TTC549 (cell line): Measurements from ENCODE around the gene ADAP1.

Source experiments
- FAIRE-seq: peaks from 2 replicates; lab custom pipeline; 2012; peaks lifted over from hg19 to GRCh38; lab: Jason Lieb, UNC

ADAP1 gene

DNA sequence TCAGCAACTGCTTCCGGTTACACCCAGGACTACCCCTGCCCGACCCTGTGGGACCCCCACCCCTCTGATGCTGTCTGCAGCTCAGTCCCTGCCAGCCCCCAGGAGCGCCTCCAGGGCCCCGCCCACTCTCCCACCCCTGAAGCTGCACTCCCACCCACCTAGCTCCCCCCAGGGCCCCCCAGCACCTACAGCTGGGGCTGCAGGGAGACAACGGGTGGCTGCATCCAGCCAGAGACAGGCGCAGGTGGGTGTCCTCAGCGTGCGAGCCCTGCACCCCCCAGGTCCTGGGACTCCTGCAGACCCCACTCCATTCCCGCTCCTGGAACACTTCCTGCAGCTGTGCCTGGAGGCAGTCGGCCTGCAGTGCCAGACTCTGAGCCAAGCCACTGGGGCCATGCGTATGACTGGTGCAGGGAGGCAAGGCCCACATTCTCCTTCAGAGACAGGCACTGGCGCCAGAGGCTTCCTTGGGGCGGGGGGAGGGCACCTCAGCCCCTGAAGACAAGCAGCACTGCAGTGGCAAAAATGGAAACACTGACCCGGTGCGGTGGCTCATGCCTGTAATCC, 34.6 kb upstream of the ADAP1 start:
- FAIRE-seq: no peak

- FAIRE-seq: no peak
Measured at GRCh38 chr7:988426-988911, 34.0 kb upstream of the ADAP1 start.

DNA sequence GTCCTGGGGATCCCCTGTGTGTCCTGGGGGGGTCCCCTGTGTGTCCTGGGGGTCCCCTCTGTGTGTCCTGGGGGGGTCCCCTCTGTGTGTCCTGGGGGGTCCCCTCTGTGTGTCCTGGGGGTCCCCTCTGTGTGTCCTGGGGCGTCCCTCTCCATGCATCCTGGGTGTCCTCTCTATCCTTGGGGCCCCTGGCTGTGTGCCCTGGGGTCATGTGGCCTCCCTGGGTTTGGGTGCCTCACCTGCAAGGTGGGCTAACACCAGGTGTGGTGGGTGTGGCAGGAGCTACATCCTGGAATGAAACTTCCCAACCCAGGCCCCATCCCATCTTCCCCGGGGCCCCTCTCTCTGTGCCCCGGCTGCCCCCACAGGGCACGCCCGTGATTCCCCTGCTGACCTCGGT, 33.4 kb upstream of the ADAP1 start:
- FAIRE-seq: no peak

GRCh38 chr7:986766-987751, 32.6 kb upstream of the ADAP1 start:
- no peak for FAIRE-seq

- no peak for FAIRE-seq
Measured at GRCh38 chr7:985915-986741, 31.6 kb upstream of the ADAP1 start.

GRCh38 chr7:985127-985416, 30.6 kb upstream of the ADAP1 start:
- no peak for FAIRE-seq

DNA sequence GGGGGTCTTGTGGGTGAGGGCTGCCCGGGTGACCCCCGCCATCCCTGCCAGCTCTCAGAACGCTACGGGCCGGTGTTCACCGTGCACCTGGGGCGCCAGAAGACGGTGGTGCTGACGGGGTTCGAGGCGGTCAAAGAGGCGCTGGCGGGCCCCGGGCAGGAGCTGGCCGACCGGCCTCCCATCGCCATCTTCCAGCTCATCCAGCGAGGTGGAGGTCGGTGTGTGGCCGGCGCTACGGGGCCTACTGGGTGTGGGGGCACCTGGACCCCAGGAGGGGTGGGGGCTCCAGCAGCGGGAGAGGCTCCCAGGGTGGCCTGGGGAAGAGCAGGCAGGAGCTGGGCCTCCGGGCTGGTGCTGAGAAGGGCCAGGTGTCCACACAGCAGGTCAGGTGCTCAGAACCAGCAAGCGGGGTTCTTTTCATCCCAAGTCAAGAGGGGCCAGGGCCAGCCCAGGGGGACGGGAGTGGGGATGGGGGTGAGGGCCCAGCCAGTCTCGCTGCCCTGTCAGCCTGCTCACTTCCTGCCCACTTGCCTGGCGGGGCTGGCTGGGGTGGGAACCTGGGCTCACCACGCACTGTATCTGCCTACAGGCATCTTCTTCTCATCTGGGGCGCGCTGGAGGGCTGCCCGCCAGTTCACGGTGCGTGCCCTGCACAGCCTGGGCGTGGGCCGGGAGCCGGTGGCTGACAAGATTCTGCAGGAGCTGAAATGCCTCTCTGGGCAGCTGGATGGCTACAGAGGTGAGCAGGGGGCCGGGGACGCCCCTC, 30.1 kb upstream of the ADAP1 start:
- FAIRE-seq: no peak

DNA sequence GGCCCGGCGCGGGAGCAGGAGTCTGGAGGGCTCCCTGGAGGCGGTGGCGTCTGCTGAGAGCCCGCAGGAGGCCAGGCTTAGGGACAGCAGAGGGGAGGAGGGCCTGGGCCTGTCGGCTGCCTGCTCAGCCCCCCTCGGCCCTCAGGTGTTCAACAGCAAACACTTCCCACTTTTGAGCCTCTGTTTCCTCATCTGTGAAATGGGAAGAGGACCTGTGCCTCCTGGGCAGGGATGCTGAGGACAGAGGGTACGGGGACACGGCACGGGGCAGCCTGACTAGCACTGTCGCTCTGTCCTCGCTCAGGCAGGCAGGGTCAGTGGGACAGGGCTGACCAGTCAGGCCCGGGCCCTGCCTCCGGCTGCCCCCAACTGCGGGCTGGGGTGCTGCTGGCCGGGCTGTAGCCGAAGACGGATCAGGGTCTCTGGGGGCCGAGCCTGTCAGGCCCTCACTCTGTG, 29.2 kb upstream of the ADAP1 start:
- no peak for FAIRE-seq

- FAIRE-seq: no peak
Measured at GRCh38 chr7:983004-983615, 28.6 kb upstream of the ADAP1 start, which contains the start of gene CYP2W1. Gene CYP2W1, plus strand, starts transcription at chr7:983181. Its CDS starts 31 bp downstream, at chr7:983212.

GRCh38 chr7:982511-983003, 28.1 kb upstream of the ADAP1 start:
- no peak for FAIRE-seq

DNA sequence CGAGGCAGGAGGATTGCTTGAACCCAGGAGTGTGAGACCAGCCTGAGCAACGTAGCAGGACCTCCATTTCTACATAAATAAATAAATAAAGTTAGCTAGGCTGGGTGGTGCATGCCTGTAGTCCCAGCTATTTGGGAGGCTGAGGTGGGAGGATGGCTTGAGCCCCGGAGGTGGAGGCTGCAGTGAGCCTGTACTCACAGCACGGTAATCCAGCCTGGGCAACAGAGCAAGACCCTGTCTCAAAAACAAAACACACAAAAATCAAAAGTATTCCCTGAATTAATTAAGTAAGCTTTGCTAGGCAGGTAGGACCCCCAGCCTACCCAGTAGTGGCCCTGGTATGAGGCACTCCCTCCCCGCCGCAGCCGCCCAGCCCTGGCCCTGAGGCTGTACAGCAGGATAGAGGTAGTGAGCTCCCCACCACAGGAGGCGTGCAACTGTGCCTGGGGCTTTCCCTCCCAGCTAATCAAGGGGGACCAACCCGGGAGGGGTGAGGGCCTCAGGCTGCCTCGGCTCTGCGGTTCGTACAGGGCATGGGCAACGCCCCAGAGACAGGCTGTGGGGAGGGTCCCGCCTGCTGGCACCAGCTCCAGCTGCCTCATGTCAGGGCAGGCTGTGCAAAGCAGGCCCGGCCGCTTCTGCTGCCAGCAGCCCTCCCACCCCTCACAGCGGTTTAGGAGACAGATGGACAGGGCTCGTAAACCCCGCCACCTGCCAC, 27.5 kb upstream of the ADAP1 start:
- no peak for FAIRE-seq

DNA sequence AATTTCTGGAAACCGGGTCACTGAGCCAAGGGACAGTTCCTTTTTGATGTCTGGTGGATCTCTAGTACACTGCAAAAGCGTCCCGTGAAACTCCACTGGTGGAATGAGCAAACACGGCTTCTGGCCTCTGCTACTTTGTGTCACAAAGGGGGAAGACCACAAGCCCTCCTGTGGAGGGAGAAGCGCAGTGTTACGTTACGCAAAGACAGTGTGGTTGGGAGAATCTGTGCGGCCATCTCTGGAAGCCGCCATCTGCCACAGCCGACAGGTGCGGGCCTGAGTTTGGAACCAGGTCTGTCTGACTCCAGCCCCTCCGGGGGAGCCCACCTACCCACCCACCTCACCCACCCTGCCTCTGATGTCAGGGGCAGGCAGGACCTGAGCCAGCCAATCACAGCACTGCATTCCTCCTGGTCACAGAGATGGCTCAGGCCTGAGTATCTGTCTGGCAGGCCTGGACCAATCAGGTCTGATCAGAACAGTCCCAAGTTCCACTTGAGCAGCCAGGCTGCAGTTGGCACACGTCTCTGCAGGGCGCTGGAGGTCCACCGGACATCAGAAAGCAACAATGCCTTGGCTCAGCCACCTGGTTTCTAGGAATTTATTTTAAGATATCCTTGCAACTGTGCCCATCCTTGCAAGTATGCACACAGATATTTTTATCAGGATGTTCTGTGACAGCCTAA, 25.5 kb upstream of the ADAP1 start:
- no peak for FAIRE-seq

- FAIRE-seq: no peak
Measured at GRCh38 chr7:979151-979550, 24.7 kb upstream of the ADAP1 start.

GRCh38 chr7:978416-979091, 24.1 kb upstream of the ADAP1 start:
- no peak for FAIRE-seq

DNA sequence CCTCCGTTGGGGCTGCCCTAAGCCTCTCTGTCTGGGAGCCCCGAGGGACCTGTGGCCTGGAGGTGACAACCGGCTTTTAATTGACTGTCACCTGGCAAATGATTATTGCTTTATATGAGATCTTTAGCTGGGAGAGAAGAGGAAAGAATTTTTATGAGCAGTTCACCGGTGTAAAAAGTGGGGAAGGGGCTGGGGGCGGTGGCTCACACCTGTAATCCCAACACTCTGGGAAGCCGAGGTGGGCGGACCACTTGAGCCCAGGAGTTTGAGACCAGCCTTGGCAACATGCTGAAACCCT, 23.5 kb upstream of the ADAP1 start:
- FAIRE-seq: no peak

DNA sequence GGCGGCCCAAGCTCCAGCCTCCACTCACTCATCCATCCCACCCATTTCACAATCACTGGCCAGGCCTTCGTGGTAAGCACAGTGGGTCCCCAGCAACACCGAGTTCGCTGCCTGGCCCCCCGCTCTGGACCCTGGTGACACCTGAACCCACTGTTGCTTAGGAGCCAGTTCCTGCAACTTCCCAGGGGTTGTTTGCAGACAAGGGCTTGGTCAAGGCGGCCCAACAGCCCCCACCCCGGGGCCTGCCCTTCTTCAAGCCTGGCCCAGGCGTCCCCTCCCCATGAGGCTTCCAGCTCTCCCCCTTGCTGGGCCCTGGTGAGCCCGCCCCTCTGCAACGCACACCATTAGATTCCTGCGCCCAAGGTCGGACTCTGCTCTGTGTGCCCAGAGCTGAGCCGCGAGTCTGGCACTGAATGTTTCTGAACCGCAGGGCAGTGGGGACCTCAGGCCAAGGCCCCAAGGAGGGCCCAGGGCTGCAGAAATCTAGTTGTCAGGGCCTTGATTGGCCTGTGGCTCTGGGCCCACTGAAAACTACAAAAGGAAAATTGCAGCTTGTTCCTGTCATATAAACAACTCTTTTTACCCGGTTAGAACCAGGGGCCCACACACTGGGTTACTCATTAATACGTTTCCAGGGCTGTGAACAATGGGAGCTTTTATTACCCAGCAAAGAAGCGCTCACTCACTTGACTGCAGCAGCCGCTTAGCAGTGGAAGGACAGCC, 23.0 kb upstream of the ADAP1 start:
- no peak for FAIRE-seq

- no peak for FAIRE-seq
Measured at GRCh38 chr7:976901-977325, 22.4 kb upstream of the ADAP1 start.

DNA sequence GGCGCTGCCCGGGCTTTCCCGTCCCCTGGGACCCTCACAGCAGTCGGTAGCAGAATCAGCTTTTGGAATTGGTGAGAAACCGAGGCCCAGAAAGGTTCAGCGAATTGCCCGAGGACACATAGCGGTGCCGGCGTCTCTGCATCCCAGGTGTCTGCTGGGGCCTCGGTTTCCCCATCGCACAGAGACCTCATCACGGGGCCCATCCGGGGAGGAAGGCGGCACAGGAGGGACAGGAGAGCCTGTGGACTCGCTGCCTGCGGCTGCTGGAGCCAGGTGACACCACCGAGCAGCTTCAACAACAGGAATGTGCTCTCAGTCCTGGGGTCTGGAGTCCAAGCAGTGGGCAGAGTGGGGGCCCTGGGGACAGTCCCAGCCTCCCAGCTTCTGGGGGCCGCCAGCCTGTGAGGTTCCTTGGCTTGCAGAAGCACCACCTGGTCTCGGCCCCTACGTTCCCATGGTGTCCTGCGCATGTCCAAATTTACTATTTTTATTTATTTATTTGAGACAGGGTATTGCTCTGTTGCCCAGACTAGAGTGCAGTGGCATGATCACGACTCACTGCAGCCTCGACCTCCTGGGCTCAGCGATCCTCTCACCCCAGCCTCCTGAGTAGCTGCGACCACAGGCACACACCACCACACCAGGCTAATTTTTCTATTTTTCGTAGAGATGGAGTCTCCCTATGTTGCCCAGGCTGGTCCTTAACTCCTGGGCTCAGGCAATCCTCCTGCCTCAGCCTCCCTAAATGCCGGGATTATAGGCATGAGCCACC, 21.4 kb upstream of the ADAP1 start:
- no peak for FAIRE-seq
